ENCODE data around the gene IQCF2.
"Not testable (repeated sequence)": the region's sequence is repeated elsewhere in the genome, so short reads cannot be mapped to it uniquely, and the experiment has no call there.

The IQCF2 gene

DNA sequence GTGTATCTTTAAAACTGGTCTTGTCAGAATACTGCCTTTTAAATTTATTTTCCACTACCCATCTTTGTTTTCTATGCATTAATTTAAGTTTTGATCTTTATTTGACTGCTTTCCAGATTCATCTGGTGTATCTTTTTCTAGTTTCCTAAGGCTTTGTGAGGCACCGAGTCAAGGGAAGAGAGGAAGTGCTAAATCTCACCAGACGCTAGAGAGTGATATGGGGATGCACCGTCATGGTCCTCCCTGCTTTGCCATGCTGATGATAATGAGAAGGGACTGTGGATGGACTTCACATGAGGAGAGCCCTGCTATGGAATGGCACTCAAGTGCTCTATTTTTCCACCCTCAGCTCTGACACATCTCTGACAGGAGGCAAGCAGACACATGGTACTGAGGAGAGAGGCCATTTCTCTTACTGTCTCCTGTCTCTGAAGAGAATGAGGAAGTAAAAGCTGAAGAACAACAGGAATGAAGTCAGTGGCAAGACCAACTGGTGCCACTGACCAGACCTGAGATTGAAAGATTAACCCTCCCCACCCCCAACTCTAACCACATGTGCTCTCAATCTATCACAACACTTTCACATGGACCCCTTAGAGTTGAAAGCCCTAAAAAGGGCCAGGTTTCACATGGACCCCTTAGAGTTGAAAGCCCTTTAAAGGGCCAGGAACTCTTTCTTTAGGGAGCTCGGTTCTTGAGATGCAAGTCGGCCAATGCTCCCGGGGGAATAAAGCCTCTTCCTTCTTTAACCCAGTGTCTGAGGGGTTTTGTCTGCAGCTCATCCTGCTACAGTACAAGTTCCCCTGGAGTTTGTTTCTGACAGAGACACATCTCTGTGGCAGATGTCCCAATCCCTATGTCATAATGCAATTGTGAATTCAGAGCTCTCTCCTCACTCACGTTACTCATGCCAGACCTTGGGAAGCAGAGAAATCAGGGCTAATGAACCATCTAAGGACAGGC lies at the start of gene IQCF2:
IQCF2 (plus strand) TSS at position 913 of the 963 bp plus-strand sequence. CDS start 52 bp downstream, outside the sequence.
- no peak for DNase-seq

DNA sequence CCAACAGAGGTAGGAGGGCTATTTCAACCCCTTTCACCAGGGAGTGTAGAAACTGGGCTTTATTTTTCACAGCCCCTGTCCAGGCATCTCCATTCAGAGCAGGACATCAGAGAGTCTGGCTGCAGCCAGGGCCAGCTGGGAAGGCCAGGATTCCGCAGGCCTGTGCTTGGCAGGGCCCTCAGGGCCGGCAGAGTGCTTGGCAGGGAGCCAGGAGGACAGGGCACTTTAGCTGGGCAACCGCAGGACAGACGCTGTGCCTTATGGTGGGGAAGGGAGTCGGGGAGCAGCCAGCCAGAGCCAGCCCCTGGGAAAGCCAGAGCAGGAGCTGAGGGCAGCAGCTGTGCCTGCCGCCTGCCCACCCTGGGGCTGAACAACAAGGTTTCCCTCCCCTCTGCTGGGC lies 47.9 kb upstream of the IQCF2 start:
- no peak for DNase-seq

DNA sequence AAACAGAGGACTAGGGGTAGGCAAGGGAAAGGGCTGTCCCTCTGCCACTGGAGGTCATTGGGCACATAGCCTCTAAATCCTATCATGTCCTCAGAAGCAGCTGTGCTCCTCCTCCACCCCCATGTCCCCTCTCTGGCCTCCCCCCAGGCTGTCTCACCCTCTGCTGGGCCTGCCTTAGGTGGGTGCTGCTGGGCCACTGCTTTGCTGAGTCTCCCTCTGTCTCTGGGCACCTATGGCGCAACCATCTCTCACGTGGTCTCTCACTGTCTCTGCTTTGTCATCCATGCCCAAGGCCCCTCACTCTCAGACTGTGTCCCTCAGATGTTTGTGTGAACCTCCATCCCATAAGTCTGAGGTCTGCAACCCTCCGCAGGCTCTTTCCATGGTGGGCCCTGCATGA lies 47.4 kb upstream of the IQCF2 start:
- no peak for DNase-seq

DNA sequence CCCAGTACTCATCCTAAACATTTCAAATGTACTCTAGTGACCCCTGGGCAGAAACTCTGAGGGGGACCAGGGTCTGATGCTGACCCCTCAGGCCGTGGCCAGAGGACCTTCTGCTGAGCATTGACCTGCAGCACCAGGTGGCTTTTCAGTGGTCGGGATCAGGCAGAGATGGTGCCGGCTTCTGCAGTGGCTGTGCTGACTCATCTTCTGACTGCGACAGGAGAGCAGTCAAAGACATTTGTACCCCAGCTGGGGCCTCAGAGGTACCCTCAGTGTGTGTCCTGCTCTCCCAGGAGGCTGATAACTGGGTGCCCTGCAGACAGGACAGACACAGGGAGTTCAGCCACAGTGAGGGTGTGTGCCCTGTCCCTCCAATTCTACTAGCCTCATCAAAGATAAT lies 45.8 kb upstream of the IQCF2 start:
- DNase-seq: no peak

DNA sequence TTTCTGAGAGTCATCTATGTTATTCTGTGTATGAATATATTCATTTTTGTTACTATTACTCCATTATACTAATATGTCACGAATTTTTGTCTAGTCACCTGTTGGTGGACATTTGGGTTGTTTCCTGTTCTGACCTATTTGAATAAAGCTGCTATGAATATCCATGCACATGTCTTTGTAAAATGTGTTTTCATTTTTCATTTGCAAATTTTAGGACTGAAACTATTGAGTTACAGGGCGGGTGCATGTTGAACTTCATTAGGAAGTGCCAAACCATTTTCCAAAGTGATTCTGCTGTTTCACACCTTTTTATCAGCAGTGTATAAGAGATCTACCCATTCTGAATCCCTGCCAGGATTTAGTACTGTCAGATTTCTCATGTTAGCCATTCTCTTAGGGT lies 44.7 kb upstream of the IQCF2 start:
- DNase-seq: no peak

DNA sequence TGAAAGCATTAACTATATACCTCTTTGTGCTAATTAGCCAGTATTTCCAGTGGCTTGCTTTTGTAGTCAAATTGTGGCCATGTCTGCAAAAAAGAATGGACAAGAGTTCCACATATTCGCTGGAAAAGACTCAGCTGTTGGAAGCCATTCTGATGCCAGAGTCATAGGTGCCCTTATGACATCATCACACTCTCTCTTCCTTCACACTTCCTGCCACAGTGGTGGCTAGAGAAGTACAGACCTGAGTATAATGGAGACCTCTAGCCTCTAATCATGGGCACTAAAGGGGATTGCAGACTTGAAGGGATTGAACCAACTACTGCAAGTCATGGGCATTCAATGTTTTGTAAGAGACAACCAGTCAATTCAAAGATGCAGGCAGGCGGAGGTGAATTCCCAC lies 44.0 kb upstream of the IQCF2 start:
- DNase-seq: no peak

DNA sequence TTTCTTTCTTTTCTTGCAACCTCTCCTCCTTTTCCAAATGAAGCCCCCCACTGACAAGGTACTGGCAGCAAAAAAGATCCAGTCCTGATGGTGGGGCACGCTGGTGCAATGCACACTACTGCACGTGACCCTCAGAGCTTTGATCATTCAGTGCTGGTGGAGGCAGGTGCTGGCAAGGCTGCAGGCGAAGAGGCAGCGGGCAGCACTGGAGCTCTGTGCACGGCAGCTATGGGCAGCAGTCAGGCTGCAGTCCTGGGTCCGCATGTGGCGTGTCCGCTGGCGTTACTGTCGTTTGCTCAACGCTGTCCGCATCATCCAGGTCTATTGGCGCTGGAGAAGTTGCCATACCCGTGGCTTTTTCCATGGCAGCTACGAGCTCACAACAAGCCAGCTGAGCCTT lies 42.3 kb upstream of the IQCF2 start:
- no peak for DNase-seq

DNA sequence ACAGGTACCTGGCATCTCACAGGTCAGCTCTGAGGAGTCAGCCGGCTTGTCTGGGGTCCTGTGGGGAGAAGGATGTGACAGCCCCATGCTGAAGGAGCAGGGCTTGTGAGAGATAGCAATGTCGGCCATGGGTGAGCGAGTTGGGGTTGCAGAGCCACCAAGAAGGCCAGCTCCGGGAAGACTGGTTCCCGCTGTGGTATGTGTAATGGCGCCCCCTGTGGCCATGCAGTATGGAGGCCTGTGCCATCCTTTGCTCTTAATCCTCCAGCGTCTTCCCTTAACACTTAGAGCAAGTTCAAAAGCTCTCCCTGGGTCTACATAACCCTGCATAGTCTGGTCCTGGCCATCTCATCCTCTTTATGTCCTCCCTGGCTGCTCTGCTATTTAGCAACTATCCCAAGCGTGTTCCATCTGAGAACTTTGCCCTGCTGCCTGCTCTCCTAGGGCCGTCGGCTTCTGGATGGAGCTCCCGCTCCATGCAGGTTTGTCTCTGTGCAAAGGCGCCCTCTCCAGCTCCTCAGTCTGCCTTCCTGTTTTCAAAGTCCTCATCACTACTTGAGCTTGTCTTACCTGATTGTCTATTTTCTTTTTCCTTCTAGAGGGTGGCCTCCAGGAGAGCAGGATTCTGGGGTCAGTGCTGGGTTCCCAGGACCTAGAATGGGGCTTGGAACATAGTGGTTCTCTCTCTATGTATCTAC lies 41.6 kb upstream of the IQCF2 start:
- DNase-seq: peak; percentile 44

DNA sequence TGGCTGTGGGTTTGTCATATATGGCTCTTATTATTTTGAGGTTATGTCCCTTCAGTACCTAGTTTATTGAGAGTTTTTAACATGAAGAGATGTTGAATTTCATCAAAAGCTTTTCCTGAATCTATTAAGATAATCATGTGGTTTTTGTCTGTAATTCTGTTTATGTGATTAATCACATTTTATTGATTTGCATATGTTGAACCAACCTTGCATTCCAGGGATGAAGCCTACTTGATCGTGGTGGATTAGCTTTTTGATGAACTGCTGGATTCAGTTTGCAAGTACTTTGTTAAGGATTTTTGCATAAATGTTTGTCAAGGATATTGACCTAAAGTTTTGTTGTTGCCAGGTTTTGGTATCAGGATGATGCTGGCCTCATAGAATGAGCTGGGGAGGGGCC lies 33.1 kb upstream of the IQCF2 start:
- no peak for DNase-seq

DNA sequence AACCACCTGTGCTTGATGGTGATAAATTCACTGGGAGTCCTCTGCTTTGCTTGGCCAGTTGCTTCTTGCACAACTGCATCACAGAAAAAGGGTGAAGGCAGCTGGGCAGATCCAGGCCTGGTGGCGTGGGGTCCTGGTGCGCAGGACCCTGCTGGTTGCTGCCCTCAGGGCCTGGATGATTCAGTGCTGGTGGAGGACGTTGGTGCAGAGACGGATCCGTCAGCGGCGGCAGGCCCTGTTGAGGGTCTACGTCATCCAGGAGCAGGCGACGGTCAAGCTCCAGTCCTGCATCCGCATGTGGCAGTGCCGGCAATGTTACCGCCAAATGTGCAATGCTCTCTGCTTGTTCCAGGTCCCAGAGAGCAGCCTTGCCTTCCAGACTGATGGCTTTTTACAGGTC lies 31.1 kb upstream of the IQCF2 start:
- DNase-seq: no peak

DNA sequence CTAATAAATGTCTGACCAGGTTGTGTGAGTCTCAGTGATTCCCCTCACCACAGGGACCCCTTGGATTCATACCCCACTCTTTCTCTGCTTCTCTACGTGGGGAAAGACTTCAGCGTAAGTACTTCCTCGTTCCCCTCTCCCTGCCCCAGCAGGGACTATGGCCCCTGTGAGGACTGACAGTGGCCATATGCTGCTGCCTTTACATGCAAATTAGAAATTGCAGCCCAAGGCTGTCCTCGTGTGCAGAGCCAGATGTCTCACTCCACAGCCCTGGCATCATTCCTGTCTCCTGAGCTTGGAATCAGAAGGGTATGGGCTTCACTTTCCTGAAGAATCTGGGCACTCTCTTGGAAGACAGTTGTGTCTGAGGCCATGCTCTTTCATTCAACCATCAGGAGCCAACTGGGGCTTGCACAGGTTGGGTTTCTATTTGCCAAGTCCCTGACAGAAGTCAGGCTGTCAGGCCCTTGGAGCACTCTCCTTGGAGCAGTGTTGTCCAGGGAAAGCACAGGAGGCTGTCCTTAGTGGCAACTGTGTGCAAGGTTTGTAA lies 30.5 kb upstream of the IQCF2 start:
- DNase-seq: no peak

DNA sequence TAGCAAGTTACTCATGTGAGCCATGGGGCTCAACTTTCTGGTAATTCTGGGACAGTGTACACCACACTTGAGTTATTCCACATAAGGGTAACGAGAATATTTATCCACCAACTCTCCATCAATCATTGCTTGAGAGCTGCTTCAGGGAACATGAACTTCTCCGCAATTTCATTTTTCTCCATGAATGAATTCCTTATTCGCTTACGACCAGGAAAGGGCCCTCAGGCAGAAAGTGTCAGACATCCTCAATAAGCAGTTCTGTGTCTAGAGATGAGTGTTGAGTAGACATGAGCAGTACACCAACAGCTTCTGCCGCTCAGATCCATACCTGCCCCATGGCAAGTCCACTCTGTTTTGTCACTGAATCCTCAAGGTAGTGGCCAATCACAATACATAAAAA lies 24.8 kb upstream of the IQCF2 start:
- no peak for DNase-seq

DNA sequence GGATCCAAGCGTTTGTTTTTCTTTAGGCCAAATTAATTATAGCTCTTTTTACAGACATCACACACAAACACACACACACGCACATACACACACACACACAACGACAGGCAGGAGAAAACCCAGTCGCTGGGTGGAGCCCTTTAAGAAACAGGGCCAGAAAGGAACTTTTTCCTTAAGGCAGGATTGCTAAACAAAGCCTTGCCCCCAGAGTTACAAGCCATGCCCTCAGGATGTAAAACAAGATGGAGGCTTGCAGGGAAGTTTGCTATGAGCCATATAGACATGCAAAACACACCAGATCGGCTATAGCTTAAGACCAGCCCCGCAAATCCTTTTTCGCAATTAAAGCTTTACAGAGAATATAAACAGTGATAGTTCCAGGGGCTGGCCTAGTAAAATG lies 16.3 kb upstream of the IQCF2 start:
- no peak for DNase-seq

DNA sequence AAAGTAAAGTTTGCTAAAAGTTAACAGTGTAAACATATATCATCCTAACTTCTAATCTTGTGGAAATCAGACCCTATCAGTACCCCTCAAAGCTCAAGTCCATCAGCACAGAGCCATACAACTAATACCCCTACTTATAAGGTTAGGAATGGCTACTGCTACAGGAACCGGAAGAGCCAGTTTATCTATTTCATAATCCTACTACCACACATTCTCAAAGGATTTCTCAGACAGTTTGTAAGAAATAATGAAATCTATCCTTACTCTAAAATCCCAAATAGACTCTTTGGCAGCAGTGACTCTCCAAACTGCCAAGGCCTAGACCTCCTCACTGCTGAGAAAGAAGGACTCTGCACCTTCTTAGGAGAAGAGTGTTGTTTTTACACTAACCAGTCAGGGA lies 6.0 kb upstream of the IQCF2 start:
- not testable (repeated sequence) for DNase-seq

DNA sequence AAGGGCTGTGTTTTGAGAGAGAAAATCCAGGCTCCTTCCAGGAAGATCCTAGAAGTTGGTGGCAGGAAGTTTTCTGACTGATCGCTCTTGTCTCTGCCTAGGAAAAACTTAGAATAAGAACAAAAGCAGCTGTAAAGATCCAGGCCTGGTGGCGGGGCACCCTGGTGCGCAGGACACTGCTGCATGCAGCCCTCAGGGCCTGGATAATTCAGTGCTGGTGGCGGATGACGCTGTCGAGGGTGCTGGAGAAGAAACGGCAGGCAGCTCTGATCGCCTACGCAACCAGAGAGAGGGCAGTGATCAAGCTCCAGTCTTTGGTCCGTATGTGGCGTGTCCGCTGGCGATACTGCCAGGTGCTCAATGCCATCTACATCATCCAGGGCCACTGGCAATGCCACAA lies 1.5 kb downstream of the IQCF2 start:
- DNase-seq: no peak

DNA sequence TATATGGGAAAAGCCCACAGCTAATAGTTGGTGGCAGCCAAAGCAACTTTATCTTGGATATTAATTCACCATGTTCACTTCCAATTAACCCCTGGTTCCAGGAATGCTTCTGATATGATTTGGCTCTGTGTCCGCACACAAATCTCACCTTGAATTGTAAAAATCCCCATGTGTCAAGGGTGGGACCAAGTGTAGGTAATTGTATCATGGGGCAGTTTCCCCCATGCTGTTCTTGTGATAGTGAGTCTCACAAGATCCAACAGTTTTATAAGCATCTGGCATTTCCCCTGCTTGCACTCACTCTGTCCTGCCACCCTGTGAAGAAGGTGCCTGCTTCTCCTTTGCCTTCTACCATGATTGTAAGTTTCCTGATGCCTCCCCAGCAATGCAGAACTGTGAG lies 7.5 kb downstream of the IQCF2 start:
- DNase-seq: not testable (repeated sequence)

DNA sequence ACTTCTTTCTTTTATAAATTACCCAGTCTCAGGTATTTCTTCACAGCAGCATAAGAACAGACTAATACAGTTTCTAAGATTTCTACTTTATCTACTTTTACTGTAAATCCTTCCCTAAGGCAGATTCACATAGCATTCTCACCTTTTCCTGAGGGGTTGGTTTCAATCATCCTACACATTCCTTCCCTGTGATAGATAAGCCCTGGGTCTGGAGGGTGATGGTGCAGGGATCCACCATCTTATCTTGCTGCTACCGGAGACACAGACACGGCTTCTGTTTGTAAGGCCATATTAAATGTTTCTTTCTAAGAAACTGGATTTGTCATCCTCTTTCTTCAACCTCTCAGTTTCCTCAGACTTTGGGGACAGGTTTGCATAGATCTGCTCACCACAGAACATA lies 7.9 kb downstream of the IQCF2 start:
- DNase-seq: no peak

DNA sequence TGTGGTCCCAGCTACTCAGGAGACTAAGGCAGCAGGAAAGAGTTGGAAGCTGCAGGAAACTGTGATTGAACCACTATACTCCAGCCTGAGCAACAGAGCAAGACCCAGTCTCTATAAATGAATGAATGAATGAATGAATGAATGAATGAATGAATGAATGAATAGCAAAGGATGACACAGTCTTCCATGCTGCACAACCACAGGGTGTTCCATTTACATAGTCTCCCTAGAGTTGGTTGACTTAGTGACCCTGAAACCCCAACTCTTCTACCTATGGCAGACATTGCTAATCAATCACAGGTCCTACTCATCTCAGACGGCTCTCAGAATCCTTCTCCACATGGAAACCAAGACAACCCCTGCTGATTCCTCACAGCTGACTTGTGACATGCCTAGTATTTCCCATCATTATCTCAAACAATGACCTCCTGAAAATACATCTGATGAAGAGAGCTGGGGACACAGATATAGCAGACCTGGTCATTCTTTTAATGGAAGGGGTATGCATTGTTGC lies 11.9 kb downstream of the IQCF2 start:
- DNase-seq: no peak

DNA sequence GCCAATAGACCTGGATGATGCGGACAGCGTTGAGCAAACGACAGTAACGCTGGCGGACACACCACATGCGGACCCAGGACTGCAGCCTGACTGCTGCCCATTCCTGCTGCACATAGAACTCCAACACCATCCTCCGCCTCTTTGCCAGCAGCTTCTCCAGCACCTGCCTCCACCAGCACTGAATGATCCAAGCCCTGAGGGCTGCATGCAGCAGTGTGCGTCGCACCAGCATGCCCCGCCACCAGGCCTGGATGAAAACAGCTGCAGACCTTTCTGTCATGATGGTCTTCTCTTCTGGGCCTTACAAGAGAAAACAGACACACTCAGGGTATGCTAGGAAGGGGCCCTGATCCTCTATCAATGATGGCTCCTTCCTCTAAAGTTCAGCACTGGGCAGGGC lies 12.5 kb downstream of the IQCF2 start:
- no peak for DNase-seq

DNA sequence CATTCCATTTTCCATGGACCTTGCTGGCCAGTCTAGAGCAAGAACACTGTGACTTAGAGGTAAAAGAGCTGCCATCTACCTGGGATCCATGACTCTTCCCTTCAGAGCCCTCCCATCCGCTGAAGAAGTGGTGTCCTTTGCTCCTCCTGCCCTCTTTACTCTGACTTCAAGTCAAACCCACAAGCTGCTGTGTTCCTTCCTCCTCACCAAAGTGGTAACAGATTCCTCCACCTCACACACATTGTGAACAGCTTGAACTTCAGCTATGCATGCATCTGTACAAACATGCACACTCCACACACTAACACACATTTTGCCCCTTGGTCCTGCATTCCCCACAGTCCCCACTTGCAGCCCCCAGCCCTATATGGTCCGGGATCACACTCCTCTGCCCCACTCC lies 13.0 kb downstream of the IQCF2 start:
- DNase-seq: no peak

DNA sequence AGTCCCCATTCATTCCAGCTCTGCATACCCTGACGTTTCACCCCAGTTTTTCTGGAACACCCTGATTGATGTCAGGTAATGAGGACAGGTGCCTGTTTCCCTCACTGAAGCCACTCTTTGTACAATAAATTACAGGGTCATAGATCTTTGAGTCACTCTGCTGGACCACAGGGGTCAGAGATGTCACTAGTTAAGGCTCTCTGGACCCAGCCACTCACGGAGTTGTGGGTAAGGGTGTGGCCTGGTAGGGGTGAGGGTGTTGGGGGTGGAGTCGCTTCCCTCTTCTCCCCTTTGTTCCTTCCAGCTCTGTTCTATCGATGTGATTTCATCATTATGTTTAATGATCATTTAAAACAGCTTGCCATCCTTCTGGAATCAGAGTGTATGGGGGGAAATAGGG lies 13.5 kb downstream of the IQCF2 start:
- DNase-seq: no peak

DNA sequence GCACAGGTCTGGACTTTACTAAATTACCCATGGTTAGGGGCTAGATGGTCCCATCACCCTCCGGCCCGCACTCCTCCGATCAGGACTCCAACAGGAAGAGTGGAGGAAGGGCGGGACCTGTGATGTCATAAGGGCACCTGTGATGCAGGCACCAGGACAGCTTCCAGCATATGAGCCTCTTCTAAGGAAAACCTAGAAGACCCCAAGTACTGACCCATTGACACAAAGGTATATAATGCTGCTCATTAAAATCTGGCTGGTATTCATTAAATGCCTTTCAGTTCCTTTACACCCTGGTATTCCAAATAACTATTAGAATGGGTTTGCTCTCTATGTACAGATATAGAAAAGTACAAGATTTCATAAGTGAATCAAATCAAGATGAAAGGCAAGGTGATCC lies 14.1 kb downstream of the IQCF2 start, which contains the start of gene IQCF5:
IQCF5 (minus strand) TSS at position 101 of the 400 bp plus-strand sequence; CDS start at position 31, 70 bp downstream.
- DNase-seq: no peak

DNA sequence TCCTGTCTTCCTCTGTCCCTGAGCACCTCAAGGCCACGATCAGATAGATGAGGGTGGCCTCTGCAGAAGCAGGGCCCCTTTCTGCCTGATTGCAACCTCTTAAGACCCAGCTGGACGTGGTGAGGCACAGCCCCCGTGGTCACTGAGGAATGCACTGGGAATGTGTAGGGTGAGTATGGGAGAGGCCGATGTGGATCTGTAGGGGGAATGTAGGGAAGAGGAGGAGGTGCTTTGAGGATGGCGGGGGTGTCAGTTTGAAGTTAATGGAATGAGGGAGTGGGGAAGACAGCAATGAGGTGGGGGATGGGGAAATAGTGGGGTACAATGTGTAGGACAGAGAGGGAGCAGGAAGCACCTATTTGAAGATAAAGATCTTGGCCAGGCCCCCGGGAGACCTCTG lies 14.8 kb downstream of the IQCF2 start:
- no peak for DNase-seq

DNA sequence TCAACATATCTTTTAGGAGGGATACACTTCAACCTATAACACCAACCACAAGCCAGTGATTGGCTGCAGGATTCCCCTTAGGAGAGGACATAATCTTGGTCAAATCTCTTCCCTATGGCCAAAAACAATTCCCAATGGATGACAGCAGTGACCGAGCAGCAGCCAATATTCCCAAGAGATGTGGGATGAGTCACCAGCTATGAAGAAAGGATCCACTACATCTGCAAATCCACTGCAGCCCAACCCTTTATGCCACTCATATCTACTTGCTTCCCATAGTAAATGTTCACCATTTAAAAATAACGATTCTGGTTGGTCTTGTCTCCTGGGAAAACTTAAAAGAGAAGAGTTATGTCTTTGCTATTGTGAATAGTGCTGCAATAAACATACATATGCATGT lies 18.5 kb downstream of the IQCF2 start:
- DNase-seq: no peak

Data from stimulated activated CD4-positive, alpha-beta T cell treated with anti-CD3 and anti-CD28 coated beads, Interleukin-15, amount 100 ng/mL, for 24 hours (primary cell).